Measurements from ENCODE around the gene PMM2. TPM values are rescaled to one million over a fixed set of nuclear protein-coding genes. Genes with fewer than 3 reads are reported as not detected.

The PMM2 gene
- total and polyA plus RNA-seq, 9 of the 15 experiments (the other 6 are each of a cell fraction or from before 2014, with no cell fraction given): 5.6 to 42.7 (median 25.9) TPM

- no peak for TF ChIP-seq NFE2L1 (tag; IDR thresholded peaks at IDR 0.05; ENCODE audit: borderline replicate concordance, low read depth)
- TF ChIP-seq CHD1 (IDR thresholded peaks at IDR 0.05; ENCODE audit: low read length): no peak
- no peak for TF ChIP-seq GTF3C2 (IDR thresholded peaks at IDR 0.05; ENCODE audit: borderline replicate concordance, extremely low read depth, insufficient read length)
- TF ChIP-seq CLOCK (CRISPR knock-in tag; IDR thresholded peaks at IDR 0.05; ENCODE audit: borderline replicate concordance): no peak
- TF ChIP-seq ZNF121 (CRISPR knock-in tag; conservative IDR thresholded peaks at IDR 0.05): no peak
- no peak for TF ChIP-seq ARID2 (IDR thresholded peaks at IDR 0.05)
- no peak for TF ChIP-seq ZNF75A (CRISPR knock-in tag; IDR thresholded peaks at IDR 0.05)
- no peak for TF ChIP-seq ZEB2 (IDR thresholded peaks at IDR 0.05)
- TF ChIP-seq YBX1 (IDR thresholded peaks at IDR 0.05): no peak
- peak; percentile 88 for TF ChIP-seq POLR2A (conservative IDR thresholded peaks at IDR 0.05)
- no peak for TF ChIP-seq MBD1 (CRISPR knock-in tag; IDR thresholded peaks at IDR 0.05)
- no peak for TF ChIP-seq XRCC5 (IDR thresholded peaks at IDR 0.05; ENCODE audit: low read depth, low read length)
- TF ChIP-seq ZNF232 (CRISPR knock-in tag; IDR thresholded peaks at IDR 0.05): 0 out of 2 replicates have a peak, but pooled peaks have one; percentile 53
- TF ChIP-seq PRMT5 (CRISPR knock-in tag; IDR thresholded peaks at IDR 0.05): no peak
- no peak for TF ChIP-seq KAT2B (IDR thresholded peaks at IDR 0.05; ENCODE audit: low read depth, low read length)
- peak; percentile 61; the same call in 1 of the 2 replicates for TF ChIP-seq ETS1 (conservative IDR thresholded peaks at IDR 0.05; ENCODE audit: control insufficient read depth, low read depth, low read length)
- TF ChIP-seq PHB (CRISPR knock-in tag; IDR thresholded peaks at IDR 0.05): no peak
- no peak for TF ChIP-seq MEIS2 (IDR thresholded peaks at IDR 0.05; ENCODE audit: partially characterized antibody)
- no peak for TF ChIP-seq CREB3 (tag; conservative IDR thresholded peaks at IDR 0.05; ENCODE audit: low read depth)
Observed at GRCh38 chr16:8868416-8869211, 71.0 kb downstream of the PMM2 start, which contains the start of gene CARHSP1 (continued).

Data from K562 (cell line).